Hematopoietic multipotent progenitor cell (in vitro differentiated cells): ENCODE results near the gene FHL2. TPM values are rescaled to one million over a fixed set of nuclear protein-coding genes. Genes with fewer than 3 reads are reported as not detected.

Source experiments
- DNase-seq, 3 donors: peaks; one replicate each; pipeline ENCODE4 v3.0.0-alpha.2; 2011 to 2015; ENCODE audit warnings: low read depth in 2 of 3, low spot score in 2 of 3
- total RNA-seq: library from RNA; depleted of rRNA; stranded (reverse); fragments of >200 nt; gene quantifications from one replicate; pipeline ENCODE4 v1.2.3, GENCODE V29; 2012

Gene FHL2
- total RNA-seq, 1 donor: 31.8 TPM

DNA sequence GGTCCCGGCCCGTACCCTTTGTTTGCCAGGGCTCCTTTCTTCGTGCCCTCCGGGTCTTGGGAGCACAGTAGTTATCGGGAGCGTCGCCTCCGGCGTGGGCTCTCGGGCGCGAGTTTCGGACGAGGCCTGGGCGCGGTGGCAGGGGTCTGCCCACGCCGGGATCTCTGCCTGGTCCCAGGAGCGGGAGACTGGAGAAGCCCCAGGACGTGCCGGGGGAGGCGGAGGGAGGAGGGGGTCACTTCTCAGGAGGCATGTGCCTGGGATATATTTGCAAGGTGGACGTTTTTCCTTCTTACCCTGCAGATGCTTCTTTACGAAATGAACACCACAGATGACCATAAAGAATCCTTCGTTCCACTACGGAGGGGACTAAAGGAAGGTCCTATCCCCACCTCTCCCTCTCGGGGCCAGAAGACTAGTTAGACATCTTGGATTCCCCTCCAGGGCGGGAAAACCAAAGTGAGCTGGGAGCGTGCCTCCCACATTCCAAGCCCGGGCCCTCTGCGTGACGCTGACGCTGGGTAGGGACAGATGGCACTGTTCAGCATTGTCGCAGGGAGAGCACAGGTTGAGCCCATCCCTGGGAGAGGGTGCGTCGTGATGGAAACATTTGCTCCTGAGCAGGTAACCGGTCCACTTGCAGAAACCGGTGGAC lies 483 bp upstream of the FHL2 start:
- DNase-seq: no peak

DNA sequence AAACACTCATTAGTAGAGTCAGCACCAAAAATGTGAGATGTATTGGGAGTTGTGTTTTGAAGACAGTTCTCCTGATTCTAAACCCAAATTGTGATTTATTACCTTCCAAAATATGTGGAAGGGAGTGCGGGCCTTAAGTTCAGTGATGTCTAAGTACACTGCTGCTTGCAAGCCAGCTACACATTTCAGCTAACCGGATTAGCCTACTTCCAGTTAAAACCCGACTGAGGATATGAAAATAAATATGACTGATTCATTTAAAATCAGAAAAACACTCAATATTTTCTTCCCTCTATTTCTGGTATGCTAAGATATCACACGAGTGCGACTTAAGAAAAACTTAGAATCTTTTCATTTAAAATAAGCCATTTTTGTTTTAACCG lies 907 bp downstream of the FHL2 start:
- no peak for DNase-seq

DNA sequence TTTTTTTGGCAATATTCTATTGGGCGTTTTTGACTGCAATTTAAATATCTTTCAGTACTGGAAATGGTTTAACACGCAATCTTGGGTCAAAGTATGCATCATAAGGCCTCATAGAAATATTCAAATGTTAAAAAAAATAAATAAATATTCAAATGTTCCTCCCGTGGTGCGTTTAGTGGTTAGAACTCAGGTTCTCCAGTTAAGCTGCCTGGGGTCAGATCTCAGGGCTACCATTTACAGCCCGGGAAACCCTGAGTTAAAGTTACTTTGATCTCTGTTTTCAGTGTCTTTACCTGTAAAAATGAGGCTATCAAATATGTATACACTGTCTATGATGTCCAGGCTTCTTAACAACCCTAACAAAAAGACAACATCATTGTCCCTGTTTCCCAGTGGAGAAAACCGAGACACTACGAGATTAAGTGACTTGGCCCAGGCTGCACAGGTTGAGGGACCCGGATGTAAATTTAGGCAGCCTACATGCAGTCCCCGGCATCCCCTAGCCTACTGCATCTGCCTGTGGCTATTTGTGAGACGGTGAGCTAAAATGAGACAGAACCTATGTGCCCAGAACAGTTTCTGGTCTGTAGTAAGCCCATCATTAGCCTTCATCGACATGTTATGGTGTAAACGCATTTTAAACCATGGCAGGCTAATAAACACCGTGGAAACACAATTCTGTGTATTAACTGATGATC lies 1.7 kb downstream of the FHL2 start:
- DNase-seq: no peak

DNA sequence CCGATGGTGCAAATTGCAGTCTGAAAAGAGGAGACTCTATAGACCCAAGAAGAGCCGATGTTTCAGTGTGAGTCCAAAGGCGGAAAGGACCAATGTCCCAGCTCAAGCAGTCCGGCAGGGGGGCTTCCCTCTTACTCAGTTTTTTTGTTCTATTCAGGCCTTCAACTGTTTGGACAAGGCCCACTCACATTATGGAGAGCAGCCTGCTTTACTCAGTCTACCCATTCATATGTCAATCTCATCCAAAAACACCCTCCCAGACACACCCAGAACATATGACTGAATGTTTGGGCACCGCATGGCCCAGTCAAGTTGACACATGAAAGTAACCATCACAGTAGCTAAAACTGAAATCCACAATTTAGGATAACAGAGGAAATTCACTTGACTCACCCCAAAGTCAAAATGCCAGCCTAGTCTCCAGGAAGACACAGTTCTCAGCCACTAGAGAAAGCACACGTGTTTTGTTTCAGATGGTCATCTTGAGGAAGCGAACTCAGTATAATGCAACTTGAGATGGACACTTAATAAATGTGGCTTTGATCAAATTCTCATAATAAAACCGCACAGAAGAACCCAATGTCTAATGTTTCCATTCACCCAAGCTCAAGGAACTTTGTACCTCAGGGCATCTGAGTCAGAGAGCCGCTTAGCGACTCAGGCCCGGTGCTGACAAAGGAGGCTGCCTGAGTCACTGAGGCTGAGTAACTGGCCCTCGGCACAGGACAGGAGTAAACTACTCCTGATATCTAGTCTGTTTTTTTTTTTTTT lies 2.4 kb downstream of the FHL2 start:
- no peak for DNase-seq

DNA sequence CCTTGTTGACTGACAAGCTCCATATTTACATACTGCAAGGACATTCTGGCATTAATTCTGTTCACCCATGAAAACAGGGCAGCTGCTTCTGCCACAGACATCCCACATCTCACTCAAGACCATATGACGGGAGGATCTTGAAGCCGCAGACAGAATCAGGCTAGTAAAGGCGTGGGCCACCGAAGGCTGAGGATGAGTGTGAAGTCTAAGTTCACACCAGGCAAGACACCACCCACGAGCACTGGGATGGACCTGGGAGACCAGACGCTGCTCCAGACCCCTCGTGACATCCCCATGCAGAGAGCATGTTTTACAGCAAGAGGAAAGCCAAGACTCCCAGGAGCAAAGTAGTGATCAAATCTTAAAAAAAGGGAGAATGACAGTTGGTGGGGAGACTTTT lies 3.2 kb downstream of the FHL2 start:
- no peak for DNase-seq

DNA sequence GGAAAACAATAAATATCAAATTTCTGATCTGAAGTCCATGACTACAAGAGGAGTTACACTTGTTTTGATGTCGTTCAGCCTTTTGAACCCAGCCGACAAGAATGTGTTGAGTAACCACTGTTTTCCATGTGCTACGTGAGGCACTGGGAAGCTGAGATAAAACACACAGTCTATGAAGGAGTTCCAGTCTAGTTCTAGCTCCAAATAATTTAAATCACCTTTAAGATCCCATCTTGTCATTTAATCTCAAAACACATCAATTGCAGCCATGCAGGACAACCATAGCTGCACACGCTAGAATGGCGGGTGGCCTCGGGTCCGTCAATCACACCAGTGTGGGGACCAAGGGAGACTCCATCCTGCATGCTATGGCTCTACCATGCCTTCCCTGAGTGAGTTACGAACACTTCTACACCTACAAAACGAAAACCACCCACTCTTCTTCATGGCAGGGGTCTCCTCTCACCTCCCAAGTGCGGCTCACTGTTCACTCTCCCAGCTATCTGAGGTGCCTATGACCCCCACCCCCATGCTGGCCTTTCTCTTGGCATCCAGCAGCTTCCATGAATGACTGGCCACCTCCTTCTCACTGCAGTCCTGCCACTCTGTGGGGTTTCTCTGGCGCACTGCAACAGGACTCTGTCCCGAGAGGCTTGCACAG lies 3.8 kb downstream of the FHL2 start:
- DNase-seq: no peak

DNA sequence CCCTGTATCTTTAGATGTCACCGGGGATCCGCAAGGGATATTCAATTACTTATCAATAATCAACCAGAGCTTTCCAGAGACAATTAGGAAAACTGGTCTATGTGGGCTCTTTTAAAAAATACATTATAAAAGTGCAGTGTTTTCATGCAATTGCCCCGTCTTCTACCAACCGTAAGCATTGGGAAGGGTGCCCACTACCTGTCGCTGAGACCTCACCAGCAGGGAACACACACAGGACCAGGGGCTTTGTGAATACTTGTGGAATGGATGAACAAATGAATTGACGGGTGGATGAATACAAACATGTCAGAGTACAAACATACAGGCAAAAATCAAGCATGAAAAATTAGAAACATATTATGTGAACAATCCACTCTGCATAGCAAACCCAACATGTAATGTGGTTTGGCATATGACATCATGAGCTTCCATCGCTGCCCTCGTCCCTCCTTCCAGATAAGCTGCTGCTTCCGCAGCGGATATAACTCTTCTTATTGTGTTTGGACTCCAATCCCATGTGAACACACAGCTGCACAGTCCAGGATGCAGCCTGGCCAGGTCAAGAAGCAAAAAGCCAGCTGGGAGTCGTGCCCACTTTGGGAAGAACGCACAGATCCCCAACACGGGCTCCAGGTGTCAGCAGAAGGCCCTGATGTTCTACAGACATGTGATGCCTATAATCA lies 5.3 kb downstream of the FHL2 start:
- DNase-seq: no peak

DNA sequence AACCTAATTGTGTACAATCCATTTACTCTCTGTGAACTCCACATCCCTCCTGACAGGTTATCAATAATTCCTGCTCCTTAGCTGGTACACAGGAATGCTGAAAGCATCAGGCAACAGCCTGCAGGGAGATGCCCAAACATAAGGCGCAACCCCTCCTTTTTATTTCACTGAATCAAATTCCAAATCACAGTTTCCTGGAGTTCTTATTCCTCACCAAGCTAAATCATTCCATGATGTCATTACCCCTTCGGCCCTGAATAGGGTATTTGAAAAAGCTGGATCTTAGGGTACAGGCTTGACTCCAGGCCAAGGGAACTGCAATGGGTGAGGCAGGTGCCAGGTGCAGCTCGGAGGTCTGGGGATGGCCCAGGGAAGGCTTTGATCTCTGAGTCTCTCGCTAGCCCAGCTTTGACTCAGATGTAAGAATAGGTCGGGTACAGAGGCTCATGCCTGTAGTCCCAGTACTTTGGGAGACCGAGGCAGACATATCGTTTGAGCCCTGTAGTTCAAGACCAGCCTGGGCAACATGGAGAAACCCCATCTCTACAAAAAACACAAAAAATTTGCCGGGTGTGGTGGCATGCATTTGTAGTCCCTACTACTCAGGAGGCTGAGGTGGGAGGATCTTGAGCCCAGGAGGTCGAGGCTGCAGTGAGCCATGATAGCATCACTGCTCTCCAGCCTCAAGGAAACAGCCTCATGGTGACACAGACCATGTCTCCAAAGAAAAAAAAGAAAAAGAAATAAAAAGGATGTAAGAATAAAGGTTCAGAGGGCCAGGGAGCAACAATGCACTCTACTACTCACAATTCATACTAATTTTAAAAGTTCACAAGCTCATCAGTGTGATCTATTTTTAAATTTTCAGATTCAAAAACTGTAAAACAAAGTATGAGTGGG lies 6.8 kb downstream of the FHL2 start:
- DNase-seq: no peak

DNA sequence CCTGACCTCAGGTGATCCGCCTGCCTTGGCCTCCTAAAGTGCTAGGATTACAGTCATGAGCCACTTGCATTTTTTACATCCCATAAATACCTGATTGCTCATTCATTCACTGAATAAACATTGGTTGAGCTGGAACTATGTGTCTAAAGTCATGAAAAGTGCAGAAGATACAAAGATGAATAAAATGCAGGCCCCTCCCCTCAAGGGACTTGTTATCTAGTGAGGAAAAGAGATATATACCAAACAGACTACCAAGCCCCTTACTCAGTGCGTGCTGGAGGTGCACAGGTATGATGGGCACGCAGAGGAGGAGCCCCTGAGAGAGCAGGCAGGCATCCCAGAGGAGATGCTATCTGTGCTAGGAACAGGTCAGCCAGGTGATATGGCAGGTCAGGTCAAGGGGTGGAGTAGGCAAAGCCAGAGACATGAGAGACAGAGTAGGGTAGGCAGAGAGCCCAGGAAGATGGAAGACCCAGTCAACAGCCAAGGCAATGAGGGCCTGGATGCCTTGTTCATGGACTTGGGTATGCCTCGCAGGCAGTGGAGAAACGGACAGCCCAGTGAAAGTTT lies 7.7 kb downstream of the FHL2 start:
- DNase-seq: no peak

DNA sequence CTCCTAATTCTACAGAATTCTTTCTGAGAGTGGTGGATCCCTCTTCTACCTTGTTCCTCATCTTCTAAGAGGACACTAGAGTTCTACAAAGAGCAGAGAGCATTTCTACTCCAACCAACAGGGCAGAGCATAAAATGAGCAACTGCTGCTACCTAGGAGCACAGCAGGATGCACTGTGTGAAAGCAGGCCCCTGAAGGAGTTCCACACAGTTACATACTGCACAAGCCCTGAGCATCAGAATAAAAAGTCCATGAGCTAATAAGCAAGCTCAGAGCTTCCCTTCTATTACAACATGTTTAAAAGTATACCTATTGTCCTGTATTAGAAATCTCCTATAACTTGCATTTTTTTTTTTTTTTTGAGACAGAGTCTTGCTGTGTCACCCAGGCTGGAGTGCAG lies 8.4 kb downstream of the FHL2 start:
- DNase-seq: no peak

DNA sequence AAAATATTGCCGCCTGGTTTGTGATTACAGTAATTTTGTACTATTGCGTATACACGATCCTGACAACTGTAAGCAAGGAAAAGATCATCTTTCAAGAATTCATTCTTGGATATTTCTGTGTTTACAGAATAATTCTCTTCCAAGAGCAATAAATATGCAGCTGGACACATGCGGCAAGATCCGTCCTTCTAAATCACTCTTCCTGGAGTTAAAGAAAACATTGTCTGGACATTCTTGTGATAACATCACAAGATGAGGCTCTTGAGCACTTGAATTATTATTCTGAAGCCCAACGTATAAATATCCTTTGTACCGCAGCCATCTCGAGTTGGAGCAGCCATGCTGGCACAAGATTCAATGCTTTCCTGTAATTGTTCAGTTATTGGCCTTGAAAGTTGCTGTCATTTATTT lies 9.9 kb downstream of the FHL2 start:
- DNase-seq: no peak

DNA sequence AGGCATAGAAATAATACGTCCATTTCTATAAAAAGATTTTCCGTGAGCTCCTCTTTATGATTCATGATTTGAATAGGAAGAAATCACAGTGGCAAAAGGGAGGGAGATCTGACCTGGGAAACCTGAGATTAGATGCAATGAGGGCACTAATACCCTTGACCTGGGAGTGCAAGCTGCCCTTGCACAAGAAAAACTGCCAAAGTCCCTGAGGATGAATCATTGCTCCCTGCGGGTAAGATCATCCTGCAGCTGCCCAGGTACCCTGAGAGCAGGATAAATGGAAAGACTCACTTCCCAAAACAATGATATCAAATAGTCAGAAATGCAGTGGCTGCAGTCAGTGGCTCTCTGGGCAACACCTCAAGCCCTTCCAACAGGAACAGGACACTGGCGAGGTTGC lies 11.6 kb downstream of the FHL2 start:
- no peak for DNase-seq

DNA sequence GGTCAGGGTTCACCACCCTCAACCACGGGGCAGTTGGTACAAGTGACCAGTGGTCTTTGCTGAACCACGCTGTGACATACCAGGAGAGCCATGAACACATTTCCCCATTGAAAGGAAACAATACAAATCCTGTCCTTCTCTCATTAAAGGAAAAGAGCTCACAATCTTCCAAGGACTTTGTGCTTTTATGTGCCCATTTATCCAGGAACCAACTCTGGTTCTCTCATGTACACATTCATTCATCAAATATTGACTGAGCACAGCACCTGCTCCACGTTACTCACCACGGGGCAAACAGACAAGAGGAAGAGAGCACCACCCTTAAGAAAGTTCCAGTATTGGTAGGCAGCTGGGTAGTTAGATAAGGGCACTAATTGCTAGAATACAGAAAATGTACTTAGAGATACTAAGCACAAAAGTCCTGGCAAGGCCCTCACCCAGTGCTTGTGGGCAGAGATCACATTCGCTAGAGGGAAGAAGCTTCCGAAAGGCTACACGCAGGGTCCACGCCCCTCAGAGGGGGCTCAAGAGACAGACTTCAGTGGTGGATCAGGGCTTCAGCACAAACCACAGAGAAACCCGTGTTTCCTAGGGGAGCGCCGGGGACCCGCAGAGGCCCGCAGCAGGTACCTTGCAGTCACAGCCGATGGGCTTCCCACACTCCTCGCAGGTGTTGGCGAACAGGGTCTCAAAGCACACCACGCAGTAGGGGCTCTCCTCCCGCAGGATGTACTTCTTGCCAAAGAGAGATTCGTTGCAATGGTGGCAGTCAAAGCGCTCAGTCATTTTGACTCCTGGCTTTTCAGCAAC lies 12.9 kb downstream of the FHL2 start:
- peak in 1 of 3 donors; percentile 63 for DNase-seq

DNA sequence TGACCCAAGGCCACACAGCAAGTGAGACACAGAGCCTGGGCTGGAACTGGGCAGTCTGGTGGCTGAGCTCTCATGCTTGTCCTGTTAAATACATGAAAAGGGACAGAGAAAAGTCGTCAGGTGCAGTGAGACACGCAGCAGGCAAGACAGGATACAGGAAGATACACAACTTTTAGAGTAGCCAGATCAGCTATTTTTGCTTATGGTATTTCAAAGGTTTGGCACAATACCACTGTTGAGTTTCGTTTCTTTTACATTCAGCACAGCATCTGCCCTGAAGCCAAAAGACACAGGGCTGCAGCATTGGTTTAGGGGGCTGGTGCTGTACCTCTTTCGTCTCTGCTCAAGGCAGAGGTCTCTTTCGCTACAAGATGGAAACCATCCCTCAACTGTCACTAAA lies 14.0 kb downstream of the FHL2 start:
- no peak for DNase-seq

DNA sequence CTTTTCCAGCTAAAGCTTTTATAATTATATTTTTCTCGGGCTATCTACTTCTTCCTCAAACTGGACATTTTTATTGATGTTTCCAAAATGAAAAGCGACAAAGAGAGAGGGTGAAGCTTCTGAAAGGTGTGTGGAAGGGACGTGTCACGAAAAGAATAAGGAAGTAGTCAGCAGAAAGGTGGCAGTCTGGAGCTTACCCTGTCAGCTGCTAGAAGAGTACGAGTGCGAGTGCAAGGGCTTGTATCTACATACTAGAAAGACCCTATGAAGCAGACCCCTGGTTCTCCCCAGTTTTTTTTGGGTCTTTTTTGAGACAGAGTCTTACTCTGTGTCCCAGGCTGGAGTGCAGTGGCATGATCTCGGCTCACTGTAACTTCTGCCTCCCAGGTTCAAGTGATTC lies 14.6 kb downstream of the FHL2 start:
- no peak for DNase-seq

DNA sequence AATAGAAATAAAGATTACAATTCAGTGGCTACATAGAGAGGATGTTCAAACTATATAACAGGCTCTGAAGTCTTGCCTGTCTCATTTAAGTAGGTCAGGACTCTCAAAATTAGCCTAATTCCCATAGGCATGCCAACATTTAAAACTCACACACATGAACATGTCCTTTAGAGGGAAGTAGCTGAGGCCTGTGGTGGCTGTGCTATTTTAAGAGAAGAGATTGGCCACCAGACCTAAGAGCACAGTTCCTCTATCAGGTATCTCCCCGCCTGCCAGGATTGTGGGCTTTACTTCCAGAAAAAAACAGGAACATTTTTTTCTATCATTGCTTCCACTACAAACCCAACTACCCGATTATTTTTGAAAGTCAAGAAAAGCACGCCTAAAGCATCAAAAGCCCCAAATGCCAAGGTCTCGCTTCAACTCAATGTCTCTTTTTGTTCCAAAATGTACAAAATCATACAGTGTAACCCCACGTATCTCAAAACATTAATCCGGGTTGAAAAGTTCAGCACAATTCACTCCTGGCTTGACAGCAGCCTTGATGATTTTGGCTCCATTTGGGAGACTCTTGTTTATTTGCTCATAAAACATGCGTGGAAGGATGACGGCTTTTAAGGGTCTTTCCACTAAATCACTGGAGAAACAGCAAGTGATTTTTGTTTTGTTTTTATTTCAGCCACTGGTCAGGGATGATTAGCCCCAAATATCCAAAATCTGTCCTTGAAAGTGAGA lies 15.3 kb downstream of the FHL2 start:
- DNase-seq: peak in 1 of 3 donors; percentile 33

DNA sequence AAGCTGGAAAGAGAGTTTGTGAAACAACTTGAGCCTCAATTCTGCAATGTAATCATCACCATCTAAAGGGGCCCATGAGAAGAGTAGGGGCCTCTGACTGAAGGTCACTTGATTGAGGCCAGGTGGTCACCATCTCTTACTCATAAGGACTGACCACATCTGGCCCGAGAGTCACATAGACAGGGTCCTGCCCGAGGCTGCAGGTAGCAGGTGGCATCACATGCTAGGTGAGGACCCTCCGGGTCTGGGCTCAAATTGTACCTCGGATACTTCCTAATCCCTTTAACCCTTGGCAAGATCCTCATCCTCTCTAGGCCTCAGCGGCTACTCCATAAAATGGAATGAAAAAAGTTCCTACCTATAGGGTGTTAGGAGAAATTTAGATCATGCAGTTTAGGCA lies 16.7 kb downstream of the FHL2 start:
- DNase-seq: no peak

DNA sequence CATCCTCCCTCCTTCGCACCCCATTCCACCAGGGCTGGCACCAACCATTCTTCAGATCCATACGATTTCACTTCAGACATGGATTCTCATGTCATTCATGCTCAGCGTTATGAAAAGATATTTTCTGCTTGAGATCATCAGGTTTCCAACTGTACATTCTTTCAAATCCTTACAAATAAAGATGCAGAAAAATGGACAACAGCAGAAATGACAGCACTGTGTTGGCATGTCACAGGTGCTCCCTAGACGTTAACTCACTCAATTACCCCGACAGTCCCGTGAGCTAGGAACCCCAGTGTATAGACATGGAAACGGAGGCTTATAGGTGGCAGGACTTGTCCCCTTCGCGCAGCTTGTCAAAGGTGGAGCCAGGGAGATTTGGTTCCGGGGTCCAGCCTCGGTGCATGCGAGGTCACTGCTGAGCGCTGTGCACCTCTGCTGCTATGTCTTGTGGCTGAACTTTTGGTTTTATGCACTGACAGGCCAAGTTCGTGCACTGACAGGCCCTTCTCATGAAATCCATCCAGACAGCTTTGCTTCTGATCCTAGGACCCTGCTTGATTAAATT lies 17.7 kb downstream of the FHL2 start:
- no peak for DNase-seq
